Activated CD8-positive, alpha-beta T cell treated with anti-CD3 and anti-CD28 coated beads for 36 hours (primary cell): ENCODE measurements around the gene WDHD1. TPM values are rescaled to one million over a fixed set of nuclear protein-coding genes. Genes with fewer than 3 reads are reported as not detected.

Source experiments
- ATAC-seq: fragments of 200-7000 bp; cut with Tn5 transposase; one replicate; pipeline ENCODE4 v1.10.0; 2021; ENCODE audit warnings: mild to moderate bottlenecking, moderate library complexity
- CTCF ChIA-PET: fragments of 350-600 bp; sonication (Branson Sonifier 250); formaldehyde crosslinking; loops from one replicate; lab custom pipeline; 2021; ENCODE audit warnings: antibody characterized with exemption; lab: Charles Lee
- POLR2A ChIA-PET: fragments of 350-600 bp; sonication (Branson Sonifier 250); formaldehyde crosslinking; loops from one replicate; lab custom pipeline; 2021; ENCODE audit warnings: antibody characterized with exemption; lab: Charles Lee
- DNase-seq: peaks from one replicate; pipeline ENCODE4 v3.0.0-alpha.2; 2020
- H3K27ac Mint-ChIP-seq: one replicate; pipeline ENCODE4 v1.8.0; 2021; ENCODE audit warnings: mild to moderate bottlenecking, mixed read lengths
- H3K27me3 Mint-ChIP-seq: one replicate; pipeline ENCODE4 v1.8.0; 2021; ENCODE audit warnings: mixed read lengths
- H3K36me3 Mint-ChIP-seq: one replicate; pipeline ENCODE4 v1.8.0; 2021; ENCODE audit warnings: low read depth, mixed read lengths
- H3K4me1 Mint-ChIP-seq: one replicate; pipeline ENCODE4 v1.8.0; 2021; ENCODE audit warnings: low read depth, mixed read lengths
- H3K4me3 Mint-ChIP-seq: one replicate; pipeline ENCODE4 v1.8.0; 2021; ENCODE audit warnings: mild to moderate bottlenecking, moderate library complexity, mixed read lengths
- H3K9me3 Mint-ChIP-seq: one replicate; pipeline ENCODE4 v1.8.0; 2021; ENCODE audit warnings: mixed read lengths
- intact Hi-C: fragments of 100-400 bp; cut with micrococcal nuclease; formaldehyde crosslinking; loops from one replicate; pipeline ENCODE4 v1.10.0; 2022
- total RNA-seq, 2 experiments: library from RNA; stranded (reverse); gene quantifications; one replicate each; pipeline ENCODE4 v1.2.3, GENCODE V29; 2021
- TF ChIP-seq, protein P1 (sequence below): fragments of 200-600 bp; IDR thresholded peaks from one replicate; pipeline ENCODE4 v1.8.0; 2022; ENCODE audit warnings: antibody characterized with exemption, mild to moderate bottlenecking

The WDHD1 gene
- total RNA-seq, 2 experiments from 2014 or later: 59.8 to 68.4 TPM

DNA sequence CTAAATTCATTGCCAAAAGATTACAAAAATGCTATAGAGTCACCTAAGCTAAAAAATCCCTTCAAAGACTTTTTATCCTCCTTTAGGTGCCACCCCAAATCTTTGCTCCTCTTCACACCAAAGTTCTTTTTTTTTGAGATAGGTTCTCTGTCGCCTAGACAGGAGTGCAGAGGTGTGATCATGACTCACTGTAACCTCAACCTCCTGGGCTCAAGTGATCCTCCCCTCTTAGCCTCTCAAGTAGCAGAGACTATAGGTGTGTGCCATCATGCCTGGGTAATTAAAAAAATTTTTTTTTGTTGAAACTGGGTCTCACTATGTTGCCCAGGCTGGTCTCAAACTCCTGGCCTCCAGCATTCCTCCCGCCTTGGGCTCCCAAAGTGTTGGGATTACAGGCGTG, 47.9 kb downstream of the WDHD1 start:
- POLR2A ChIA-PET: no interaction called here
- Mint-ChIP-seq H3K4me3 (no peak overlapping the region), H3K27ac (no peak overlapping the region), H3K4me1 (no peaks in the 10 kb centered on the region), H3K9me3 (no peaks in the 10 kb centered on the region), H3K36me3 (peaks cover 41% of the 10 kb centered on the region), H3K27me3 (no peaks in the 10 kb centered on the region)
- CTCF ChIA-PET: no interaction called here
- TF ChIP-seq, protein P1, sequence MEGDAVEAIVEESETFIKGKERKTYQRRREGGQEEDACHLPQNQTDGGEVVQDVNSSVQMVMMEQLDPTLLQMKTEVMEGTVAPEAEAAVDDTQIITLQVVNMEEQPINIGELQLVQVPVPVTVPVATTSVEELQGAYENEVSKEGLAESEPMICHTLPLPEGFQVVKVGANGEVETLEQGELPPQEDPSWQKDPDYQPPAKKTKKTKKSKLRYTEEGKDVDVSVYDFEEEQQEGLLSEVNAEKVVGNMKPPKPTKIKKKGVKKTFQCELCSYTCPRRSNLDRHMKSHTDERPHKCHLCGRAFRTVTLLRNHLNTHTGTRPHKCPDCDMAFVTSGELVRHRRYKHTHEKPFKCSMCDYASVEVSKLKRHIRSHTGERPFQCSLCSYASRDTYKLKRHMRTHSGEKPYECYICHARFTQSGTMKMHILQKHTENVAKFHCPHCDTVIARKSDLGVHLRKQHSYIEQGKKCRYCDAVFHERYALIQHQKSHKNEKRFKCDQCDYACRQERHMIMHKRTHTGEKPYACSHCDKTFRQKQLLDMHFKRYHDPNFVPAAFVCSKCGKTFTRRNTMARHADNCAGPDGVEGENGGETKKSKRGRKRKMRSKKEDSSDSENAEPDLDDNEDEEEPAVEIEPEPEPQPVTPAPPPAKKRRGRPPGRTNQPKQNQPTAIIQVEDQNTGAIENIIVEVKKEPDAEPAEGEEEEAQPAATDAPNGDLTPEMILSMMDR: no peak
- ATAC-seq (no peak), DNase-seq (peak; percentile 7)
- intact Hi-C loops: no loop called here

DNA sequence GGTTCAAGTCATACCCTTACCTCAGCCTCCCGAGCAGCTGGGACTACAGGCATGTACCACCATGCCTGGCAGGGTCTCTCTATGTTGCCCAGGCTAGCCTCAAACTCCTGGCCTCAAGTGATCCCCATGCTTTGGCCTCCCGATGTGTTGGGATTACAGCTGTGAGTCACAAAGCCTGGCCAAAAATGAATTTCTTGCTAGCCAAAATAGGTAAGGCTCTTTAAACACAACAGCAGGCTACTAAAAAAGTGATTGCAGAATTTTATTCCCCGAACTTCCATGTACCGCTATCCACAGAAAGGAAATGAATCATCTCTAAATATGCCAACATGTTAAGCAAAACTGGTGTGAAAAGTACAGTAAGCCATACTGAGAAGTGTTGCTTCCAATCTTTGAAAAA, 50.6 kb downstream of the WDHD1 start:
- TF ChIP-seq, protein P1: no peak
- ATAC-seq: no peak
- ChIA-PET POLR2A (interaction anchor here (0.6 kb wide), 1 partner anchor 39 kb away, joined by 3 read pairs; no protein-coding TSS in a partner anchor), CTCF (interaction anchor here (1.1 kb wide), 1 partner anchor 10 kb away, joined by 4 read pairs; no protein-coding TSS in a partner anchor)
- DNase-seq: no peak
- H3K36me3 Mint-ChIP-seq: peaks cover 38% of the 10 kb centered on the region
- H3K4me1 Mint-ChIP-seq: no peaks in the 10 kb centered on the region
- intact Hi-C loops: no loop called here
- no peaks in the 10 kb centered on the region for H3K9me3 Mint-ChIP-seq
- H3K4me3 Mint-ChIP-seq: no peak overlapping the region
- no peak overlapping the region for H3K27ac Mint-ChIP-seq
- H3K27me3 Mint-ChIP-seq: no peaks in the 10 kb centered on the region

DNA sequence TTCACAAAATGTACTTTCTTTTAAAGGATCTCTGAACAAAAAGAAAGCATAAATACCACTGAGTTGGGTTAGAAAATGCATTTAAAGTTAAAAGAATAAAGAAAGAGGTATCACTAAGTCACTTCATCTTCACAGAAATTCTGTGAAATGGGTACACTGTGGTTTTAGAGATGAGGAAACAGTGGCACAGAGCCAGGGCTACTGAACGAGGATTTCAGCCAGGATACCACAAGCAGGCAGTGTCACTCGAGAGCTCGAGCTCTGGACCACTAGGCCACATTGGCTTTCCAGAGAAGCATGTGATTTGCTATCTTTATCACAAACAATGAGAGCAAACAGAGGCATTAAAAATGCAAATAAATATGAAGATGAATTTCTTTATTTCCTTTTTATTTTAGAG, 51.0 kb downstream of the WDHD1 start:
- ATAC-seq: no peak
- Mint-ChIP-seq H3K4me3 (no peak overlapping the region), H3K36me3 (peaks cover 41% of the 10 kb centered on the region), H3K4me1 (no peaks in the 10 kb centered on the region), H3K27ac (no peak overlapping the region), H3K9me3 (no peaks in the 10 kb centered on the region), H3K27me3 (no peaks in the 10 kb centered on the region)
- ChIA-PET POLR2A (no interaction called here), CTCF (no interaction called here)
- DNase-seq: no peak
- intact Hi-C loops: no loop called here
- TF ChIP-seq, protein P1: no peak

DNA sequence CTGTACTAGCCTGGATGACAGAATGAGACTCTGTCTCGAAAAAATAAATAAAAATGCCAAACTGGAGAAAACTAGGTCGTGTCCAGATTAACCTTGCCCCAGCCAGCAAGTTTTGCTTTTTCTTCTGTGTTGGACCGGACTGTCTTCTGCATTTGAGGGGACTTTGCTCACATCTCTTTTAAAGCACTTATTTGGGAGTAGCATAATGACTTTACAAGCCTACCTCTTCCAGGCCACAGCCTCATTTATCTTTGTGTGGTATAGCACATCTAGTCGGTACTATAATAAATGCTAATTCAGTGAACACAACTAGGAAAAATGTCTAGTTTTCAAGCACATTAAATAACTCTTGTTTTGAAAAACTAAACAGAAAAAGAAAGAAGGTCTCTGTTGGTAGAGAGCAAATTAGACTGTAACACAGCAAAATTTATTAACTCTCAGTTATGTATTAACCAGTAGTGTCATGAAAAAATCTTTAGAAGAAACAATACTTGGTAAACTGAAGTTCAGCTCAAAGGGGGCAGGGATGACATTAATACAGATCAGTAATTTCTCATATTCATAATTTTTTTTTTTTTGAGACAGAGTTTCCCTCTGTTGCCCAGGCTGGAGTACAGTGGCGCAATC, 52.0 kb downstream of the WDHD1 start:
- intact Hi-C loops: no loop called here
- no peak overlapping the region for H3K27ac Mint-ChIP-seq
- no peaks in the 10 kb centered on the region for H3K27me3 Mint-ChIP-seq
- peaks cover 46% of the 10 kb centered on the region for H3K36me3 Mint-ChIP-seq
- no peaks in the 10 kb centered on the region for H3K9me3 Mint-ChIP-seq
- ChIA-PET POLR2A (no interaction called here), CTCF (no interaction called here)
- TF ChIP-seq, protein P1: no peak
- H3K4me1 Mint-ChIP-seq: no peaks in the 10 kb centered on the region
- ATAC-seq (no peak), DNase-seq (no peak)
- no peak overlapping the region for H3K4me3 Mint-ChIP-seq

DNA sequence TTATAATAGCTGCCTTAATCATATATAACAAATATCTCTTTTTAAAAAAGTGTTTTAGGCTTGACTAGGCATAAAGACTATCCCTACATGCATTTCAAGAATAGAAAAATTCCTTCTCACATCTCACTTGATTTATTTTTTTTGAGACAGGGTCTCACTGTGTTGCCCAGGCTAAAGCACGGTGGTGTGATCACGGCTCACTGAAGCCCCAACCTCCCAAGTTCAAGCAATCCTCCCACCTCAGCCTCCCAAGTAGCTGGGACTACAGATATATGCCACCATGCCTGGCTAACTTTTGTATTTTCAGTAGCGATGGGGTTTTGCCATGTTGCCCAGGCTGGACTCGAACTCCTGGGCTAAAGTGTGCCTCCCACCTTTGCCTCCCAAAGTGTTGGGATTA, 59.4 kb downstream of the WDHD1 start:
- ChIA-PET CTCF (no interaction called here), POLR2A (no interaction called here)
- no peak overlapping the region for H3K4me3 Mint-ChIP-seq
- H3K36me3 Mint-ChIP-seq: peaks cover 56% of the 10 kb centered on the region
- ATAC-seq: no peak
- no peaks in the 10 kb centered on the region for H3K9me3 Mint-ChIP-seq
- TF ChIP-seq, protein P1: no peak
- H3K27ac Mint-ChIP-seq: no peak overlapping the region
- H3K4me1 Mint-ChIP-seq: no peaks in the 10 kb centered on the region
- no peaks in the 10 kb centered on the region for H3K27me3 Mint-ChIP-seq
- no peak for DNase-seq
- intact Hi-C loops: no loop called here
